GM12878 (cell line): ENCODE data around the gene MCCD1. TPM values are rescaled to one million over a fixed set of nuclear protein-coding genes. Genes with fewer than 3 reads are reported as not detected.

Source experiments
- ATAC-seq: fragments of 200-7000 bp; cut with Tn5 transposase; 3 replicates; pipeline ENCODE4 v1.9.1; 2020; ENCODE audit warnings: mild to moderate bottlenecking, moderate library complexity
- BruUV-seq: library from RNA; stranded (reverse); fragments of 400-500 nt; replicated peaks from 2 replicates; lab custom pipeline; 2021; lab: Mats Ljungman, UMichigan
- CTCF ChIA-PET: fragments of 300-600 bp; sonication (Branson Sonifier 250); formaldehyde crosslinking; extraction: SDS; loops from one replicate; lab custom pipeline; 2021; ENCODE audit warnings: inconsistent platforms; lab: Yijun Ruan, JAX
- POLR2A ChIA-PET: fragments of 350-600 bp; formaldehyde crosslinking; extraction: SDS; loops from one replicate; lab custom pipeline; 2021; ENCODE audit warnings: inconsistent platforms; lab: Charles Lee
- RAD21 ChIA-PET: fragments of 300-600 bp; sonication (Branson Sonifier 250); formaldehyde crosslinking; loops from one replicate; lab custom pipeline; 2023; ENCODE audit warnings: antibody characterized with exemption; ENCODE audit not compliant: unreplicated experiment; lab: Charles Lee
- SMC1A ChIA-PET: fragments of 300-600 bp; sonication (Branson Sonifier 250); formaldehyde crosslinking; loops from one replicate; lab custom pipeline; 2023; ENCODE audit not compliant: unreplicated experiment, uncharacterized antibody; lab: Charles Lee
- DNase-seq: peaks from one replicate; pipeline ENCODE4 v3.0.0-alpha.2; 2011; ENCODE audit warnings: low read depth, low spot score
- FAIRE-seq: peaks from 3 replicates; lab custom pipeline; 2011; peaks lifted over from hg19 to GRCh38; lab: Jason Lieb, UNC
- H2AFZ ChIP-seq: 2 replicates; pipeline ENCODE4 v1.6.0; 2011; ENCODE audit warnings: low read depth, low read length, control low read depth; ENCODE audit not compliant: control insufficient read depth
- H3K27ac ChIP-seq: 2 replicates; pipeline ENCODE4 v1.5.1; 2011; ENCODE audit warnings: control low read depth; ENCODE audit not compliant: control insufficient read depth, insufficient read depth
- H3K27me3 ChIP-seq, 2 experiments: replicated peaks in 1 of 2; 2 replicates each; pipeline versions ENCODE4 v1.6.0 to v1.6.1; 2011; ENCODE audit warnings: low read length in 1 of 2; ENCODE audit not compliant: control insufficient read depth in 2 of 2, insufficient read depth in 2 of 2
- H3K36me3 ChIP-seq, 2 experiments: 2 replicates each; pipeline ENCODE4 v1.5.1; 2011; ENCODE audit warnings: low read length in 1 of 2; ENCODE audit not compliant: control insufficient read depth in 2 of 2, insufficient read depth in 2 of 2
- H3K4me1 ChIP-seq: 2 replicates; pipeline ENCODE4 v1.6.1; 2011; ENCODE audit warnings: mild to moderate bottlenecking, low read length, moderate library complexity, mixed read lengths; ENCODE audit not compliant: control insufficient read depth, insufficient read depth
- H3K4me2 ChIP-seq: 2 replicates; pipeline ENCODE4 v1.6.0; 2011; ENCODE audit warnings: control low read depth; ENCODE audit not compliant: control insufficient read depth, insufficient read depth
- H3K4me3 ChIP-seq: fragments of 200-600 bp; sonication (generic); 2 replicates; pipeline ENCODE4 v1.5.1; 2016
- H3K79me2 ChIP-seq: 2 replicates; pipeline ENCODE4 v1.6.0; 2011; ENCODE audit warnings: low read length; ENCODE audit not compliant: control insufficient read depth, insufficient read depth
- H3K9ac ChIP-seq: 2 replicates; pipeline ENCODE4 v1.8.0; 2011; ENCODE audit warnings: low read length, control low read depth, mixed read lengths; ENCODE audit not compliant: control insufficient read depth, insufficient read depth
- H3K9me3 ChIP-seq: replicated peaks from 3 replicates; pipeline ENCODE4 v1.5.1; 2011; ENCODE audit warnings: mild to moderate bottlenecking, low read length; ENCODE audit not compliant: control insufficient read depth, insufficient read depth
- H4K20me1 ChIP-seq: 2 replicates; pipeline ENCODE4 v1.6.0; 2011; ENCODE audit not compliant: control insufficient read depth, insufficient read depth
- CEBPB ChIP-seq, 2 experiments: fragments of 150-350 bp in 1 of 2; IDR thresholded peaks; 2 replicates each; pipeline ENCODE4 v1.6.1; 2012 to 2014; ENCODE audit warnings: low read depth in 2 of 2, low read length in 2 of 2, borderline replicate concordance in 1 of 2, inconsistent platforms in 1 of 2
- CHD2 ChIP-seq: IDR thresholded peaks from 2 replicates; pipeline ENCODE4 v1.6.1; 2011; ENCODE audit warnings: low read depth, low read length, improper control_type of control experiment, borderline replicate concordance
- EED ChIP-seq: sonication (generic); IDR thresholded peaks from 2 replicates; pipeline ENCODE4 v1.6.1; 2016; ENCODE audit warnings: antibody characterized with exemption, low read depth
- EGR1 ChIP-seq, 2 experiments: IDR thresholded peaks; 1 replicate in 1 of 2; 2 replicates in 1 of 2; pipeline ENCODE4 v1.6.1; 2011 to 2012; ENCODE audit warnings: low read depth in 2 of 2, low read length in 2 of 2, borderline replicate concordance in 1 of 2, mild to moderate bottlenecking in 1 of 2, moderate library complexity in 1 of 2
- IRF3 ChIP-seq: fragments of 450-650 bp; IDR thresholded peaks from 2 replicates; pipeline ENCODE4 v1.6.1; 2014; ENCODE audit warnings: mild to moderate bottlenecking
- KDM1A ChIP-seq: fragments of 200-600 bp; sonication (generic); IDR thresholded peaks from 2 replicates; pipeline ENCODE4 v1.6.1; 2016; ENCODE audit warnings: borderline replicate concordance
- MXI1 ChIP-seq: fragments of 150-350 bp; IDR thresholded peaks from 2 replicates; pipeline ENCODE4 v1.6.1; 2011; ENCODE audit warnings: low read depth, mild to moderate bottlenecking, inconsistent platforms, low read length, improper control_type of control experiment
- MYB ChIP-seq: fragments of 150-350 bp; IDR thresholded peaks from 2 replicates; pipeline ENCODE4 v1.6.1; 2014; ENCODE audit warnings: mild to moderate bottlenecking, low read depth, low read length, borderline replicate concordance
- NFYB ChIP-seq: IDR thresholded peaks from 2 replicates; pipeline ENCODE4 v1.6.1; 2011; ENCODE audit warnings: low read depth, mild to moderate bottlenecking, low read length, improper control_type of control experiment, moderate library complexity; ENCODE audit not compliant: insufficient read depth
- PAX5 ChIP-seq: IDR thresholded peaks from 2 replicates; pipeline ENCODE4 v1.6.1; 2011; ENCODE audit warnings: low read depth, low read length, borderline replicate concordance
- POLR2AphosphoS5 ChIP-seq: IDR thresholded peaks from 2 replicates; pipeline ENCODE4 v1.6.1; 2011; ENCODE audit warnings: mild to moderate bottlenecking, low read length, inconsistent platforms
- SMC3 ChIP-seq: IDR thresholded peaks from 2 replicates; pipeline ENCODE4 v1.6.1; 2011; ENCODE audit warnings: low read length, improper control_type of control experiment, borderline replicate concordance
- ZNF274 ChIP-seq: IDR thresholded peaks from one replicate; pipeline ENCODE4 v1.8.0; 2011; ENCODE audit not compliant: insufficient read length, insufficient read depth
- WGBS: methylation state at CpG from one replicate; pipeline ENCODE4 v1.1.6; 2016; ENCODE audit warnings: low lambda C conversion rate; ENCODE audit not compliant: insufficient replicate concordance, insufficient coverage; ENCODE audit errors: missing lambda C conversion rate; 5-methylcytosine and 5-hydroxymethylcytosine counted together
- in situ Hi-C: fragments of 300-500 bp; cut with MboI; formaldehyde crosslinking; loops from 9 replicates; pipeline ENCODE4 v1.14.3; 2018; ENCODE audit warnings: mixed read lengths
- intact Hi-C: fragments of 100-400 bp; cut with micrococcal nuclease; formaldehyde crosslinking; loops from one replicate; pipeline ENCODE4 v1.14.2; 2022; ENCODE audit not compliant: unreplicated experiment
- polyA plus RNA-seq, 11 experiments: library from polyadenylated mRNA; depleted of rRNA in 4 of 11; unstranded in 6 of 11; stranded (reverse) in 5 of 11; fragments of >200 nt; fragmentation: Nextera tagmentation in 4 of 11; fragmentation: Illumina TruSeq in 1 of 11; extraction: Ambion mirVana in 4 of 11; extraction: Trizol in 1 of 11; gene quantifications; 1 replicate in 1 of 11; 2 replicates in 10 of 11; pipeline versions ENCODE4 v1.2.1 to v1.2.3, GENCODE V29; 2011 to 2016; ENCODE audit warnings: inconsistent platforms in 2 of 11, missing spikeins in 2 of 11, low read depth in 1 of 11
- total RNA-seq, 4 experiments: library from RNA; depleted of rRNA in 3 of 4; stranded (reverse); fragments of >200 nt in 3 of 4; fragmentation: Illumina TruSeq in 1 of 4; extraction: Trizol in 1 of 4; gene quantifications; 2 replicates each; pipeline versions ENCODE4 v1.2.1 to v1.2.3, GENCODE V29; 2013 to 2021

The MCCD1 gene
- total and polyA plus RNA-seq, 10 of the 15 experiments (the other 5 are each of a cell fraction or from before 2014, with no cell fraction given): not detected

- H3K4me1 ChIP-seq: no peaks in the 10 kb centered on the region
- peak overlapping the region; percentile 94 for H3K4me3 ChIP-seq
- in situ Hi-C loops: loop anchor here (5.0 to 10.0 kb wide), 2 partner anchors 49 to 294 kb away; no protein-coding TSS in a partner anchor
- ATAC-seq (peak; percentile 55), DNase-seq (no peak), FAIRE-seq (no peak)
- no peaks in the 10 kb centered on the region for H3K27me3 ChIP-seq
- no peak for TF ChIP-seq MYB
- TF ChIP-seq PAX5: no peak
- no peak for TF ChIP-seq NFYB
- peak; percentile 20; the same call in 1 of the 2 replicates for TF ChIP-seq SMC3
- no peak for TF ChIP-seq IRF3
- TF ChIP-seq ZNF274: no peak
- no peak for TF ChIP-seq CEBPB (IDR thresholded peaks at IDR 0.05; ENCODE audit: borderline replicate concordance in 1 of 2, low read depth in 2 of 2, low read length in 2 of 2)
- no peak for TF ChIP-seq EGR1 (IDR thresholded peaks at IDR 0.05; ENCODE audit: borderline replicate concordance in 1 of 2, low read depth in 2 of 2, low read length in 2 of 2)
- peak; percentile 57; the same call in 1 of the 2 replicates for TF ChIP-seq CHD2
- no peak for TF ChIP-seq MXI1
- no peak for TF ChIP-seq POLR2AphosphoS5
- TF ChIP-seq KDM1A: no peak
- TF ChIP-seq EED: no peak
- RAD21 ChIA-PET: interaction anchor here (0.9 to 16.9 kb wide), 14 partner anchors 9 to 289 kb away, joined by 3 to 668 read pairs (median 5); partner anchors contain the start of genes ABHD16A, HSPA1B, LTB and MICB
- 1% methylated on average over 21 of the region's 21 CpGs for WGBS
- intact Hi-C loops: loop anchor here (1.0 to 10.0 kb wide), 2 partner anchors 48 to 364 kb away; partner anchors contain the start of gene ZBTB12
- CTCF ChIA-PET: interaction anchor here (0.6 to 34.8 kb wide), 11 partner anchors 9 to 721 kb away, joined by 3 to 2098 read pairs (median 3); partner anchors contain the start of genes C6orf47, DXO, HSPA1B and LST1
- peak overlapping the region; percentile 85 for H3K4me2 ChIP-seq
- peak overlapping the region; percentile 99 for H3K9ac ChIP-seq
- SMC1A ChIA-PET: interaction anchor here (0.8 to 34.7 kb wide), 15 partner anchors 10 to 296 kb away, joined by 3 to 1989 read pairs (median 4); partner anchors contain the start of genes ABHD16A, LST1, LTA and LTB
- BruUV-seq: TSS peak; percentile 74
- peaks cover 9% of the 10 kb centered on the region for H4K20me1 ChIP-seq
- no peak overlapping the region; the same call in 1 of the 2 replicates for H2AFZ ChIP-seq
- peaks cover 18 to 32% of the 10 kb centered on the region in 2 experiments for H3K36me3 ChIP-seq
- H3K9me3 ChIP-seq: no peaks in the 10 kb centered on the region
- peaks cover 69% of the 10 kb centered on the region for H3K79me2 ChIP-seq
- POLR2A ChIA-PET: interaction anchor here (0.6 to 4.8 kb wide), 26 partner anchors 10 to 655 kb away, joined by 3 to 56 read pairs (median 4); partner anchors contain the start of genes ABHD16A, BAG6, C6orf47 and GPANK1
- H3K27ac ChIP-seq: peak overlapping the region; percentile 97
Observed at GRCh38 chr6:31541059-31541657, 12.4 kb downstream of the MCCD1 start.
